GM20000 (cell line): ENCODE measurements around the gene ARHGAP42.
A peak's percentile ranks its signal among the peaks of the same experiment; 100 is the strongest.

ENCODE experiments used
- DNase-seq: peaks from one replicate; pipeline ENCODE4 v3.0.0; 2012; ENCODE audit warnings: low spot score
- CTCF ChIP-seq: IDR thresholded peaks from 2 replicates; pipeline ENCODE4 v1.5.1; 2012; ENCODE audit warnings: mild to moderate bottlenecking, control low read depth; ENCODE audit errors: extremely low read depth, missing control alignments

The ARHGAP42 gene

GRCh38 chr11:100709233-100709957 is 22.3 kb downstream of the ARHGAP42 start:
- no peak for TF ChIP-seq CTCF
- DNase-seq: peak; percentile 44

GRCh38 chr11:100711984-100712383 is 24.9 kb downstream of the ARHGAP42 start:
- no peak for DNase-seq
- no peak for TF ChIP-seq CTCF

GRCh38 chr11:100712583-100712982 is 25.5 kb downstream of the ARHGAP42 start:
- no peak for DNase-seq
- TF ChIP-seq CTCF: no peak

GRCh38 chr11:100715165-100715761 is 28.2 kb downstream of the ARHGAP42 start:
- TF ChIP-seq CTCF: no peak
- no peak for DNase-seq

GRCh38 chr11:100716838-100717237 is 29.8 kb downstream of the ARHGAP42 start:
- DNase-seq: no peak
- no peak for TF ChIP-seq CTCF

- DNase-seq: no peak
Observed at GRCh38 chr11:100719362-100719761, 32.3 kb downstream of the ARHGAP42 start.

GRCh38 chr11:100719809-100720221 is 32.7 kb downstream of the ARHGAP42 start:
- no peak for TF ChIP-seq CTCF
- no peak for DNase-seq

More at GRCh38 chr11:100719362-100719761, 32.3 kb downstream of the ARHGAP42 start:
- TF ChIP-seq CTCF: no peak
